ENCODE results near the gene AFTPH. TPM values are rescaled to one million over a fixed set of nuclear protein-coding genes. Genes with fewer than 3 reads are reported as not detected.

The AFTPH gene
- total and polyA plus RNA-seq, 3 donors from 2014 or later = 38.7 to 56.1 (median 43.9) TPM

DNA sequence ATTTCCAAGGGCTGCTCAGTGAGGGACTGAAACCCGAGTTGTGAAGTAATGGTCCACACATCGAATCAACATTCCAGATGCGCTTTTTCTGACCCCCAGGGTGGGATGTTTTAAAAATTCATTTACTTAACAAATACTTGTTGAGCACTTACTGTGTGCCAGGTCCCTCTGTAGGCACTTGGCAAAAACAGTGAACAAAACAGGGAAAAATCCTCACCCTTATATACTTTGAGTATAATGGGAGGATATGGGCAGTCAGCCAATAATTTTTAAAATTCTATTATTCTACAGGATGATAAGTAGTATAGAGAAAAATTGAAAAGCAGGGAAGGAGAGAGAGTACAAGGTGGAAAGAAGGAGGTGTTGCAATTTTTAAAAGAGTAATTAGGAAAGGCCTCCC, 31.3 kb upstream of the AFTPH start:
- Histone ChIP-seq H3K36me3 (ENCODE audit: low read depth, missing control alignments) (no peaks in the 10 kb centered on the region), H3K27ac (no peak overlapping the region), H3K9me3 (no peaks in the 10 kb centered on the region), H3K4me1 (no peaks in the 10 kb centered on the region), H3K4me3 (no peak overlapping the region), H3K27me3 (no peaks in the 10 kb centered on the region)
- DNase-seq = no peak
- TF ChIP-seq, protein P1, sequence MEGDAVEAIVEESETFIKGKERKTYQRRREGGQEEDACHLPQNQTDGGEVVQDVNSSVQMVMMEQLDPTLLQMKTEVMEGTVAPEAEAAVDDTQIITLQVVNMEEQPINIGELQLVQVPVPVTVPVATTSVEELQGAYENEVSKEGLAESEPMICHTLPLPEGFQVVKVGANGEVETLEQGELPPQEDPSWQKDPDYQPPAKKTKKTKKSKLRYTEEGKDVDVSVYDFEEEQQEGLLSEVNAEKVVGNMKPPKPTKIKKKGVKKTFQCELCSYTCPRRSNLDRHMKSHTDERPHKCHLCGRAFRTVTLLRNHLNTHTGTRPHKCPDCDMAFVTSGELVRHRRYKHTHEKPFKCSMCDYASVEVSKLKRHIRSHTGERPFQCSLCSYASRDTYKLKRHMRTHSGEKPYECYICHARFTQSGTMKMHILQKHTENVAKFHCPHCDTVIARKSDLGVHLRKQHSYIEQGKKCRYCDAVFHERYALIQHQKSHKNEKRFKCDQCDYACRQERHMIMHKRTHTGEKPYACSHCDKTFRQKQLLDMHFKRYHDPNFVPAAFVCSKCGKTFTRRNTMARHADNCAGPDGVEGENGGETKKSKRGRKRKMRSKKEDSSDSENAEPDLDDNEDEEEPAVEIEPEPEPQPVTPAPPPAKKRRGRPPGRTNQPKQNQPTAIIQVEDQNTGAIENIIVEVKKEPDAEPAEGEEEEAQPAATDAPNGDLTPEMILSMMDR (IDR thresholded peaks at IDR 0.05) = no peak
- no peak for TF ChIP-seq POLR2A (IDR thresholded peaks at IDR 0.05)
- intact Hi-C loops (cut with DNase I; ENCODE audit: low total_unique reads) = no loop called here
- WGBS, 2 donors = 85 to 86% methylated on average over 3 of the region's 3 CpGs

DNA sequence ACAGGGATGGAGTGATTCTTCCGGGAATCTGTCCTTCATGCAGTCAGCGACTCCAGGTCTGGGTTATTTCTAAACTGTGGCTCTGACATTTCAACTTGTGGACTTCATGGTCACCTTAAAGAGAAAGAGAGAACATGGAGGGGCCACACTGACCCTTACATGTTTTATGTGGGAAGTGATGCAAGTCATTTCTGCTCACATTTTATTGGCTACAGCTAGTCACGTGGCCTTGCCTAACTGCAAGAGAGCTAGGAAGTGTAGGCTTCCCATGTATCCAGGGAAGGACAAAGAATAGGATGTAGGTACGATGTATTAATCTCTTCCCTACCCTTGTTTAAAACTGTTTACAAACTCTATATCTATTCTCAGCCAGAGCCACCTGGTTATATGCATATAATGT, 30.3 kb upstream of the AFTPH start:
- H3K4me3 ChIP-seq = no peak overlapping the region
- no peak for TF ChIP-seq POLR2A (IDR thresholded peaks at IDR 0.05)
- TF ChIP-seq, protein P1 (IDR thresholded peaks at IDR 0.05) = no peak
- intact Hi-C loops (cut with DNase I; ENCODE audit: low total_unique reads) = no loop called here

DNA sequence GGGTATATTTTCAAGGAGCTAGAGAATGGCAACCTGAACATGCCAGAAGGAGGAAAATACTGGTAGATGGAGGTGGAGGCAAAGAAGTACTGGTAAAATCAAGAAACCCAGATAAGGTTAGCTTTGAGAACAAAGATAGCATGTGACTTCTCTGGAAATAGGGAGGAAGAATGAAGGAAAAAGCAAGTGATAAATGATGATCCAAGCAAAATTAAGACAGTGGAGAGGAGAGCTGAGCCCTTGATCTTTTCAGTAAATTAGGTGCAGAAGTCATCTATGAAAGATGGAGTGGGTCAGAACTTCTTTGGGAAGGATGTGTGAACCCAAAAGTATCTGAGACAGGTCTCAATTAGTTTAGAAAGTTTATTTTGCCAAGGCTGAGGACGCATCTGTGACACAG, 25.7 kb upstream of the AFTPH start:
- Histone ChIP-seq H3K36me3 (ENCODE audit: low read depth, missing control alignments) (no peaks in the 10 kb centered on the region), H3K9me3 (no peaks in the 10 kb centered on the region), H3K4me3 (no peak overlapping the region), H3K27me3 (no peaks in the 10 kb centered on the region), H3K27ac (no peak overlapping the region), H3K4me1 (no peaks in the 10 kb centered on the region)
- DNase-seq = no peak
- TF ChIP-seq POLR2A (IDR thresholded peaks at IDR 0.05) = no peak
- TF ChIP-seq, protein P1 (IDR thresholded peaks at IDR 0.05) = no peak
- 82% methylated on average over 1 of the region's 1 CpG for WGBS, 2 donors
- intact Hi-C loops (cut with DNase I; ENCODE audit: low total_unique reads) = no loop called here

More for the DNA sequence above, 30.3 kb upstream of the AFTPH start:
- Histone ChIP-seq H3K27ac (no peak overlapping the region), H3K27me3 (no peaks in the 10 kb centered on the region), H3K36me3 (ENCODE audit: low read depth, missing control alignments) (no peaks in the 10 kb centered on the region), H3K9me3 (no peaks in the 10 kb centered on the region), H3K4me1 (no peaks in the 10 kb centered on the region)
- WGBS, 2 donors = 83 to 86% methylated on average over 4 of the region's 4 CpGs
- no peak for DNase-seq

DNA sequence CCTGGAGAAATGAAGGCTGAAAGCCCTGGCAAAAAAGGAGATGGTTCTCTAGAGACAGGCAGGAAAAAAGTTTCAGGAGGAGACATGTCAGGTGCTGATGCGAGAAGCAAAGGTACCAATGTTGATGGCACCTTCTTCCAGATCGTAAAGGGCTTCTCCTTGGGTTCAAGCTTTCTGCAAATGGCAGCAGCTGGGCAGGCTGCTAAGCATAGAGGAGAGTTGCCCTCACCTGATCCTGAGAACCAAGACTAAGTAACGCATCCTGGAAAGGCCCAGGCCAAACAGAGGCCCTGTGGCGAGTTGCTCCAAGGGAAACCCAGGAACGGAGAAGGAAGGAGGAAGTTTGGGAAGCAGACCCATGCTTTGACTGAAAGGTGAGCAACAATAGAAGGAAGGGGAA, 23.6 kb upstream of the AFTPH start:
- Histone ChIP-seq H3K4me1 (no peaks in the 10 kb centered on the region), H3K9me3 (no peaks in the 10 kb centered on the region), H3K27ac (no peak overlapping the region), H3K4me3 (no peak overlapping the region), H3K27me3 (no peaks in the 10 kb centered on the region), H3K36me3 (ENCODE audit: low read depth, missing control alignments) (no peaks in the 10 kb centered on the region)
- intact Hi-C loops (cut with DNase I; ENCODE audit: low total_unique reads) = no loop called here
- TF ChIP-seq, protein P1 (IDR thresholded peaks at IDR 0.05) = no peak
- TF ChIP-seq POLR2A (IDR thresholded peaks at IDR 0.05) = no peak
- no peak for DNase-seq
- WGBS, 2 donors = 84 to 91% methylated on average over 5 of the region's 5 CpGs

DNA sequence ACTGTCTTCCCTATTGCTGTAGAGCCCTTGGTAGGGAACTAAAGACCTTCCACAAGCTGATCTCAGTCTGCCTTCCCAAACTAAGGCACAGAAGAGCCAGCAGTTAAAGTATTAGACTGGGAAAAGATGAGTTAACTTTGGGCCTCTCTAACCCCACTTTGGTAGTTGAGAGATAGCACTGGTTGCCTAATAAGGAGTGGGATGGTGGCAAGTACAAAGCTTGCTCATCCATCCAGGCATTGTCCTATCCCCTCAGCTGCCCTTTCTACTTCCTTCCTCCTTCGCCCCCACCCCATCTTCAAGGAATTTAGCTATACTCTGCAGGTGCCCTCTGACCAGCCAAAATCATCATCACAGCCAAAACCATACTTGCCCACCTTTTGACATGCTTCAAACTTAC, 22.2 kb upstream of the AFTPH start:
- TF ChIP-seq, protein P1 (IDR thresholded peaks at IDR 0.05) = no peak
- no peak for TF ChIP-seq POLR2A (IDR thresholded peaks at IDR 0.05)
- Histone ChIP-seq H3K4me3 (no peak overlapping the region), H3K36me3 (ENCODE audit: low read depth, missing control alignments) (no peaks in the 10 kb centered on the region), H3K4me1 (no peaks in the 10 kb centered on the region), H3K9me3 (no peaks in the 10 kb centered on the region), H3K27ac (no peak overlapping the region), H3K27me3 (no peaks in the 10 kb centered on the region)
- 69 to 89% methylated on average over 1 of the region's 1 CpG for WGBS, 2 donors
- intact Hi-C loops (cut with DNase I; ENCODE audit: low total_unique reads) = no loop called here
- no peak for DNase-seq

Data from testis (tissue), 3 donors.